K562 (cell line): ENCODE measurements around the gene ORAI3. TPM values are rescaled to one million over a fixed set of nuclear protein-coding genes. Genes with fewer than 3 reads are reported as not detected.

Source experiments
- ATAC-seq: fragments of 200-7000 bp; cut with Tn5 transposase; 3 replicates; pipeline ENCODE4 v1.9.1; 2020; ENCODE audit warnings: moderate library complexity
- BruUV-seq: library from RNA; stranded (reverse); fragments of 400-500 nt; replicated peaks from 2 replicates; lab custom pipeline; 2021; lab: Mats Ljungman, UMichigan
- CTCF ChIA-PET: fragments of 300-600 bp; formaldehyde crosslinking; extraction: SDS; loops from one replicate; lab custom pipeline; 2021; ENCODE audit warnings: low intra/inter-chr PET ratio; lab: Yijun Ruan, JAX
- POLR2A ChIA-PET: fragments of 300-600, 350-650 bp; sonication (Branson Sonifier 250); formaldehyde crosslinking; extraction: SDS; loops from one replicate; lab custom pipeline; 2021; ENCODE audit warnings: antibody characterized with exemption, inconsistent platforms; lab: Yijun Ruan, JAX
- DNase-seq, 4 experiments: peaks; one replicate each; pipeline versions ENCODE4 v3.0.0 to v3.0.0-alpha.2; 2011 to 2018; ENCODE audit warnings: low spot score in 3 of 4, mixed read lengths in 3 of 4; ENCODE audit errors: extremely low read depth in 1 of 4
- FAIRE-seq: peaks from 2 replicates; lab custom pipeline; 2011; peaks lifted over from hg19 to GRCh38; lab: Jason Lieb, UNC
- H2AFZ ChIP-seq: 2 replicates; pipeline ENCODE4 v1.6.0; 2011; ENCODE audit warnings: low read depth, low read length, control low read depth, inconsistent platforms
- H3K27ac ChIP-seq: fragments of 200-600 bp; 3 replicates; pipeline ENCODE4 v1.8.0; 2011; ENCODE audit warnings: low read depth, mild to moderate bottlenecking, control low read depth, inconsistent platforms, low read length, moderate library complexity, mixed read lengths; ENCODE audit errors: extremely low read depth
- H3K27me3 ChIP-seq, 2 experiments: fragments of 300-600 bp in 1 of 2; 2 replicates in 1 of 2; 3 replicates in 1 of 2; pipeline versions ENCODE4 v1.6.0 to v1.8.0; 2011; ENCODE audit warnings: inconsistent platforms in 2 of 2, low read length in 2 of 2, mild to moderate bottlenecking in 1 of 2, mixed read lengths in 1 of 2, moderate library complexity in 1 of 2; ENCODE audit not compliant: control insufficient read depth in 2 of 2, insufficient read depth in 2 of 2
- H3K36me3 ChIP-seq: fragments of 300-600 bp; 3 replicates; pipeline ENCODE4 v1.8.0; 2011; ENCODE audit warnings: mild to moderate bottlenecking, low read length, inconsistent platforms; ENCODE audit not compliant: control insufficient read depth, insufficient read depth
- H3K4me1 ChIP-seq, 2 experiments: fragments of 200-600 bp in 1 of 2; replicated peaks in 1 of 2; 2 replicates in 1 of 2; 3 replicates in 1 of 2; pipeline versions ENCODE4 v1.5.1 to v1.8.0; 2011; ENCODE audit warnings: inconsistent platforms in 2 of 2, low read length in 2 of 2, mild to moderate bottlenecking in 1 of 2, mixed read lengths in 1 of 2, moderate library complexity in 1 of 2; ENCODE audit not compliant: control insufficient read depth in 2 of 2, insufficient read depth in 2 of 2
- H3K4me2 ChIP-seq: 2 replicates; pipeline ENCODE4 v1.6.1; 2011; ENCODE audit warnings: low read length, control low read depth, inconsistent platforms, mixed read lengths; ENCODE audit not compliant: insufficient read depth
- H3K4me3 ChIP-seq: fragments of 200-600 bp; sonication (generic), shearing (Covaris generic); 2 replicates; pipeline ENCODE4 v1.5.1; 2016; ENCODE audit warnings: control low read depth, inconsistent platforms
- H3K79me2 ChIP-seq: fragments of 200-600 bp; 3 replicates; pipeline ENCODE4 v1.8.0; 2011; ENCODE audit warnings: low read length, inconsistent platforms; ENCODE audit not compliant: control insufficient read depth, insufficient read depth
- H3K9ac ChIP-seq, 2 experiments: 2 replicates each; pipeline versions ENCODE4 v1.6.0 to v1.6.1; 2011; ENCODE audit warnings: low read depth in 2 of 2, low read length in 2 of 2, control low read depth in 1 of 2, inconsistent platforms in 1 of 2, mild to moderate bottlenecking in 1 of 2, mixed read lengths in 1 of 2; ENCODE audit not compliant: insufficient read depth in 1 of 2
- H3K9me1 ChIP-seq: one replicate; pipeline ENCODE4 v1.6.0; 2011; ENCODE audit warnings: inconsistent platforms, mild to moderate bottlenecking, low read length, moderate library complexity; ENCODE audit not compliant: control insufficient read depth, insufficient read depth
- H3K9me3 ChIP-seq: replicated peaks from 2 replicates; pipeline ENCODE4 v1.5.1; 2011; ENCODE audit warnings: low read depth, low read length, inconsistent platforms; ENCODE audit not compliant: control insufficient read depth, insufficient read depth
- H4K20me1 ChIP-seq: replicated peaks from 2 replicates; pipeline ENCODE4 v1.6.1; 2011; ENCODE audit warnings: low read length, inconsistent platforms, mixed read lengths; ENCODE audit not compliant: control insufficient read depth, insufficient read depth
- ARID4B ChIP-seq: sonication (generic); formaldehyde crosslinking; IDR thresholded peaks from 2 replicates; pipeline ENCODE4 v1.8.0; 2022; ENCODE audit warnings: mild to moderate bottlenecking, missing genetic modification reagents
- CEBPZ ChIP-seq: fragments of 150-350 bp; IDR thresholded peaks from 2 replicates; pipeline ENCODE4 v1.6.1; 2014; ENCODE audit warnings: low read depth, mild to moderate bottlenecking, low read length, borderline replicate concordance
- FOSL1 ChIP-seq: fragments of 200-800 bp; sonication (Bioruptor generic); conservative IDR thresholded peaks from 2 replicates; pipeline ENCODE4 v1.6.1; 2016; ENCODE audit warnings: missing genetic modification characterization, missing compliant biosample characterization
- POLR2A ChIP-seq: fragments of 450-650 bp; conservative IDR thresholded peaks from 2 replicates; pipeline ENCODE4 v1.6.1; 2016
- POLR2AphosphoS5 ChIP-seq: IDR thresholded peaks from 2 replicates; pipeline ENCODE4 v1.6.1; 2011; ENCODE audit warnings: mild to moderate bottlenecking, low read depth, low read length, moderate library complexity; ENCODE audit not compliant: control insufficient read depth, insufficient read depth
- POLR2B ChIP-seq: fragments of 450-650 bp; IDR thresholded peaks from 2 replicates; pipeline ENCODE4 v1.6.1; 2018; ENCODE audit warnings: low read depth; ENCODE audit not compliant: partially characterized antibody
- POLR2G ChIP-seq: fragments of 200-400 bp; formaldehyde crosslinking; IDR thresholded peaks from 2 replicates; pipeline ENCODE4 v1.6.1; 2017; ENCODE audit warnings: low read depth, mild to moderate bottlenecking, antibody characterized with exemption, low read length, moderate library complexity
- POLR3A ChIP-seq: IDR thresholded peaks from 2 replicates; pipeline ENCODE4 v1.6.1; 2011; ENCODE audit warnings: borderline replicate concordance, mild to moderate bottlenecking, moderate library complexity; ENCODE audit not compliant: insufficient read length, insufficient read depth; ENCODE audit errors: extremely low read depth
- RB1 ChIP-seq: fragments of 450-650 bp; IDR thresholded peaks from 2 replicates; pipeline ENCODE4 v1.6.1; 2017; ENCODE audit warnings: low read depth, mild to moderate bottlenecking
- RBFOX2 ChIP-seq: fragments of 200-400 bp; formaldehyde crosslinking; IDR thresholded peaks from 2 replicates; pipeline ENCODE4 v1.6.1; 2017; ENCODE audit warnings: low read depth, mild to moderate bottlenecking, low read length, moderate library complexity
- RBM22 ChIP-seq: fragments of 200-400 bp; formaldehyde crosslinking; IDR thresholded peaks from 2 replicates; pipeline ENCODE4 v1.6.1; 2018; ENCODE audit warnings: low read length, low read depth; ENCODE audit not compliant: poor library complexity, severe bottlenecking
- SUPT5H ChIP-seq: fragments of 450-650 bp; IDR thresholded peaks from 2 replicates; pipeline ENCODE4 v1.6.1; 2016
- WGBS: fragments of 100-300 bp; shearing (Covaris generic); methylation state at CpG from one replicate; pipeline ENCODE4 v1.1.6; 2016; ENCODE audit warnings: low coverage, mixed read lengths; ENCODE audit not compliant: insufficient coverage; ENCODE audit errors: missing lambda C conversion rate; 5-methylcytosine and 5-hydroxymethylcytosine counted together
- in situ Hi-C: fragments of 300-500 bp; cut with MboI; formaldehyde crosslinking; loops from 4 replicates; pipeline ENCODE4 v1.15.0; 2018; ENCODE audit warnings: inconsistent platforms, mixed read lengths
- intact Hi-C: fragments of 100-400 bp; cut with micrococcal nuclease; formaldehyde crosslinking; loops from 2 replicates; pipeline ENCODE4 v1.14.2; 2022
- polyA plus RNA-seq, 8 experiments: library from polyadenylated mRNA; depleted of rRNA in 4 of 8; stranded (reverse) in 5 of 8; unstranded in 3 of 8; fragments of >200 nt; fragmentation: Nextera tagmentation in 2 of 8; fragmentation: Illumina TruSeq in 1 of 8; extraction: Ambion mirVana in 2 of 8; extraction: Trizol in 1 of 8; gene quantifications; 2 replicates each; pipeline versions ENCODE4 v1.2.1 to v1.2.3, GENCODE V29; 2011 to 2014; ENCODE audit warnings: inconsistent platforms in 1 of 8, missing spikeins in 1 of 8
- total RNA-seq, 7 experiments: library from RNA; depleted of rRNA in 6 of 7; stranded (reverse); fragments of >200 nt in 6 of 7; fragmentation: Illumina TruSeq in 2 of 7; extraction: Trizol in 2 of 7; gene quantifications; 2 replicates each; pipeline versions ENCODE4 v1.2.1 to v1.2.3, GENCODE V29; 2011 to 2021; ENCODE audit warnings: low replicate concordance in 1 of 7

ORAI3 gene
- total and polyA plus RNA-seq, 9 of the 15 experiments (the other 6 are each of a cell fraction or from before 2014, with no cell fraction given) = 4.9 to 23.3 (median 14.1) TPM

- TF ChIP-seq ARID4B (CRISPR knock-in tag) (no peak), FOSL1 (no peak)
Observed at GRCh38 chr16:30965436-30965835, 16.6 kb downstream of the ORAI3 start (continued).

GRCh38 chr16:30966033-30966619 is 17.3 kb downstream of the ORAI3 start:
- H3K9ac ChIP-seq = no peak overlapping the region; a peak in 1 of 4 replicates
- no peak for ATAC-seq
- peaks cover 91% of the 10 kb centered on the region; the same call in 2 of the 3 replicates for H3K36me3 ChIP-seq
- in situ Hi-C loops = loop anchor here (25.0 kb wide), 1 partner anchor 896 kb away; the partner anchor contains the start of gene ZNF267
- H3K4me1 ChIP-seq = peaks cover 0 to 7% of the 10 kb centered on the region in 2 experiments; a peak in 1 of 5 replicates
- H4K20me1 ChIP-seq = no peaks in the 10 kb centered on the region
- BruUV-seq = no TSS peak
- no peaks in the 10 kb centered on the region for H3K9me1 ChIP-seq
- H3K27me3 ChIP-seq = no peaks in the 10 kb centered on the region
- ChIA-PET POLR2A (interaction anchor here (0.7 to 2.5 kb wide), 4 partner anchors 14 to 492 kb away, joined by 3 to 7 read pairs (median 4); no protein-coding TSS in a partner anchor), CTCF (no interaction called here)
- WGBS = 97% methylated on average over 16 of the region's 19 CpGs
- no peak overlapping the region for H3K4me3 ChIP-seq
- no peak for FAIRE-seq
- H3K9me3 ChIP-seq = no peaks in the 10 kb centered on the region
- H3K79me2 ChIP-seq = 0 out of 3 replicates have a peak, but pooled peaks cover under 1% of the 10 kb centered on the region
- no peak overlapping the region for H3K4me2 ChIP-seq
- no peak overlapping the region for H2AFZ ChIP-seq
- DNase-seq = no peak
- peak; percentile 70 for TF ChIP-seq RBFOX2
- TF ChIP-seq RBM22 = peak; percentile 60
- TF ChIP-seq POLR2AphosphoS5 = peak; percentile 36; the same call in 1 of the 2 replicates
- peak; percentile 27 for TF ChIP-seq POLR2B
- TF ChIP-seq SUPT5H = peak; percentile 56
- no peak for TF ChIP-seq CEBPZ
- TF ChIP-seq POLR2G = peak; percentile 73
- TF ChIP-seq RB1 = no peak
- TF ChIP-seq POLR3A = no peak
- peak; percentile 61; the same call in 1 of the 2 replicates for TF ChIP-seq POLR2A
- intact Hi-C loops = no loop called here
- no peak overlapping the region for H3K27ac ChIP-seq
